AG09309 (cell line): ENCODE results near the gene SFR1.

ENCODE experiments used
- DNase-seq: peaks from one replicate; pipeline ENCODE4 v3.0.0-alpha.2; 2010; ENCODE audit warnings: low read depth
- H3K4me3 ChIP-seq: 2 replicates; pipeline ENCODE4 v1.5.1; 2011; ENCODE audit warnings: mild to moderate bottlenecking, low read depth, low read length, moderate library complexity; ENCODE audit not compliant: control insufficient read depth
- TF ChIP-seq, protein P1 (sequence below): IDR thresholded peaks from 2 replicates; pipeline ENCODE4 v1.5.1; 2011; ENCODE audit warnings: mild to moderate bottlenecking, low read depth, low read length, inconsistent platforms; ENCODE audit not compliant: insufficient read depth, control insufficient read depth; ENCODE audit errors: missing control alignments

SFR1 gene

GRCh38 chr10:104080762-104081161 lies 41.2 kb upstream of the SFR1 start:
- no peak for DNase-seq
- TF ChIP-seq, protein P1, sequence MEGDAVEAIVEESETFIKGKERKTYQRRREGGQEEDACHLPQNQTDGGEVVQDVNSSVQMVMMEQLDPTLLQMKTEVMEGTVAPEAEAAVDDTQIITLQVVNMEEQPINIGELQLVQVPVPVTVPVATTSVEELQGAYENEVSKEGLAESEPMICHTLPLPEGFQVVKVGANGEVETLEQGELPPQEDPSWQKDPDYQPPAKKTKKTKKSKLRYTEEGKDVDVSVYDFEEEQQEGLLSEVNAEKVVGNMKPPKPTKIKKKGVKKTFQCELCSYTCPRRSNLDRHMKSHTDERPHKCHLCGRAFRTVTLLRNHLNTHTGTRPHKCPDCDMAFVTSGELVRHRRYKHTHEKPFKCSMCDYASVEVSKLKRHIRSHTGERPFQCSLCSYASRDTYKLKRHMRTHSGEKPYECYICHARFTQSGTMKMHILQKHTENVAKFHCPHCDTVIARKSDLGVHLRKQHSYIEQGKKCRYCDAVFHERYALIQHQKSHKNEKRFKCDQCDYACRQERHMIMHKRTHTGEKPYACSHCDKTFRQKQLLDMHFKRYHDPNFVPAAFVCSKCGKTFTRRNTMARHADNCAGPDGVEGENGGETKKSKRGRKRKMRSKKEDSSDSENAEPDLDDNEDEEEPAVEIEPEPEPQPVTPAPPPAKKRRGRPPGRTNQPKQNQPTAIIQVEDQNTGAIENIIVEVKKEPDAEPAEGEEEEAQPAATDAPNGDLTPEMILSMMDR = peak; percentile 42
- no peak overlapping the region for H3K4me3 ChIP-seq

- no peak overlapping the region for H3K4me3 ChIP-seq
- DNase-seq = no peak
- TF ChIP-seq, protein P1 = no peak
These were observed 40.0 kb upstream of the SFR1 start for GRCh38 chr10:104081998-104082397.

DNA sequence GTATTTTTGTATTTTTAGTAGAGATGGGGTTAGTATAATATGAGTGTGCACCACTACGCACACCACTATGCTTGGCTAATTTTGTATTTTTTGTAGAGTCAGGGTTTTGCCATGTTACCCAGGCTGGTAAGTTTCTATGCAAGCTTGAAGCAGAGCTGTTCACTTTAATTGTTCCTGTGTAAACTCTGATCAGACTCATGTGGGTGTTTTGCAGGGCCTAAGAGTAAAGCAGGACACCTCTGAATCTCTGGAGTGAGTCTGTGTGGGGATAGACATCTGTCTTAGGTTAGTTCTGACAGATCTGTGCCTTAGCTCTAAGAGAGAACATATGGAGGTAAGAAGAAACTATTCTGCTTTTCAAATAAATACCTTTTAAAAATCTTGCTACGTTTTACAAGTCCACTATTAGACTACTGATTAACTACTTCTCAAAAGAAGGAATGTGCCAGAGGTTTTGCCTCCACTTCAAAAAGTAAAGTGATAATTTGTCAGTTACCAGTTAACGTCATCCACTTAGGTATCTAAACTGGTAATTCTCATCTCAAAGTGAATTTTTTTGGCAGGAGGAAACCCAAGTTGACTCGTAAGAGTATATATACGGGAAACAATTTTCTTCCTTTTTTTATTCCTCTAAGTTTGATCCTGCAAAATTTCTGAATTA lies 37.4 kb upstream of the SFR1 start:
- TF ChIP-seq, protein P1 = no peak
- no peak overlapping the region for H3K4me3 ChIP-seq
- DNase-seq = no peak

- no peak for DNase-seq
- TF ChIP-seq, protein P1 = no peak
- H3K4me3 ChIP-seq = no peak within 1 kb of the TSS
These were observed 36.1 kb upstream of the SFR1 start, which contains the start of gene COL17A1 for GRCh38 chr10:104085801-104086400. COL17A1 (minus strand) TSS chr10:104085880; CDS start chr10:104080673, 5,207 bp downstream.

GRCh38 chr10:104088239-104088638 lies 33.7 kb upstream of the SFR1 start:
- DNase-seq = no peak
- no peak overlapping the region for H3K4me3 ChIP-seq
- TF ChIP-seq, protein P1 = no peak

DNA sequence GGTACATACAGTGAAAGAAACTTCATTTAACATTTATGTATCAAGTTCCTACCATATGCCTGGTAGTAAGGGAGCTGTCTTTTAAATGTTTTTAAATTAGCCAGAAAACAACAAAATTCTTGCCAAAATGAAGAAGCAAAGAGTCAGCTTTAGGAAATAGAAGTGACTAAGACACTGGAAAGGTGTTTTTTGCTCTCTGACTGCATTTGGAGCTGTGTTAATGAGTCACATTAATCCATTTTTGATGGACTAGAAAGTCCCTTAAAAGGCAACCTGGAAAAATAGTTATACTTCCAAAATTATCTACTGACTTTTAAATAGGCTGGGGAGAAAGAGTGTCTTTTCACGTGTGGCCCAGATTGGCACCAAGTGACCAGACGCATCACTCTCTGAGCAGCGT lies 32.4 kb upstream of the SFR1 start:
- DNase-seq = no peak
- TF ChIP-seq, protein P1 = no peak

More for the DNA sequence above, 32.4 kb upstream of the SFR1 start:
- H3K4me3 ChIP-seq = no peak overlapping the region
